Keratinocyte (primary cell): ENCODE data around the gene ADGRD1. TPM values are rescaled to one million over a fixed set of nuclear protein-coding genes. Genes with fewer than 3 reads are reported as not detected.

Experiments
- DNase-seq: peaks from one replicate; pipeline ENCODE4 v3.0.0-alpha.2; 2011; ENCODE audit warnings: low read depth, missing footprints, low spot score
- FAIRE-seq: peaks from 2 replicates; lab custom pipeline; 2011; peaks lifted over from hg19 to GRCh38; lab: Jason Lieb, UNC
- H2AFZ ChIP-seq: 2 replicates; pipeline ENCODE4 v1.6.0; 2012; ENCODE audit warnings: low read length, control low read depth, inconsistent platforms; ENCODE audit not compliant: control insufficient read depth
- H3K27ac ChIP-seq: 2 replicates; pipeline ENCODE4 v1.5.1; 2011; ENCODE audit warnings: low read length; ENCODE audit not compliant: control insufficient read depth, insufficient read depth
- H3K27me3 ChIP-seq: 3 replicates; pipeline ENCODE4 v1.6.0; 2011; ENCODE audit warnings: low read length; ENCODE audit not compliant: control insufficient read depth, insufficient read depth; ENCODE audit errors: extremely low read depth
- H3K36me3 ChIP-seq, 2 experiments: 2 replicates in 1 of 2; 3 replicates in 1 of 2; pipeline ENCODE4 v1.5.1; 2011; ENCODE audit warnings: low read length in 2 of 2, mild to moderate bottlenecking in 1 of 2; ENCODE audit not compliant: control insufficient read depth in 2 of 2, insufficient read depth in 2 of 2; ENCODE audit errors: extremely low read depth in 1 of 2
- H3K4me1 ChIP-seq: 3 replicates; pipeline ENCODE4 v1.5.1; 2011; ENCODE audit warnings: low read length; ENCODE audit not compliant: control insufficient read depth, insufficient read depth; ENCODE audit errors: extremely low read depth
- H3K4me2 ChIP-seq: 3 replicates; pipeline ENCODE4 v1.6.0; 2011; ENCODE audit warnings: low read depth, low read length; ENCODE audit not compliant: control insufficient read depth, insufficient read depth; ENCODE audit errors: extremely low read depth
- H3K4me3 ChIP-seq, 3 experiments: fragments of 200-600 bp in 1 of 3; sonication (generic) in 1 of 3; 2 replicates in 2 of 3; 3 replicates in 1 of 3; pipeline ENCODE4 v1.5.1; 2011 to 2016; ENCODE audit warnings: low read length in 3 of 3, mild to moderate bottlenecking in 3 of 3, control low read depth in 2 of 3, inconsistent platforms in 1 of 3, low read depth in 1 of 3, mixed read lengths in 1 of 3, mixed run types in 1 of 3, moderate library complexity in 1 of 3; ENCODE audit not compliant: control insufficient read depth in 2 of 3, insufficient read depth in 2 of 3; ENCODE audit errors: extremely low read depth in 1 of 3
- H3K79me2 ChIP-seq: 2 replicates; pipeline ENCODE4 v1.6.0; 2012; ENCODE audit warnings: low read length; ENCODE audit not compliant: control insufficient read depth, insufficient read depth
- H3K9ac ChIP-seq: 3 replicates; pipeline ENCODE4 v1.6.0; 2011; ENCODE audit warnings: low read length; ENCODE audit not compliant: control insufficient read depth, insufficient read depth; ENCODE audit errors: extremely low read depth
- H3K9me1 ChIP-seq: 3 replicates; pipeline ENCODE4 v1.6.0; 2011; ENCODE audit warnings: low read length; ENCODE audit not compliant: control insufficient read depth, insufficient read depth; ENCODE audit errors: extremely low read depth
- H3K9me3 ChIP-seq: 2 replicates; pipeline ENCODE4 v1.5.1; 2012; ENCODE audit warnings: low read depth, low read length; ENCODE audit not compliant: control insufficient read depth
- H4K20me1 ChIP-seq: 3 replicates; pipeline ENCODE4 v1.6.0; 2011; ENCODE audit warnings: low read length; ENCODE audit not compliant: control insufficient read depth, insufficient read depth; ENCODE audit errors: extremely low read depth
- CTCF ChIP-seq, 3 experiments: IDR thresholded peaks in 1 of 3; conservative IDR thresholded peaks in 1 of 3; optimal IDR thresholded peaks in 1 of 3; 2 replicates in 2 of 3; 3 replicates in 1 of 3; pipeline versions ENCODE3 to v1.5.1; 2011; ENCODE audit warnings: low read length in 3 of 3, mild to moderate bottlenecking in 3 of 3, moderate library complexity in 2 of 3, control low read depth in 1 of 3, inconsistent platforms in 1 of 3; ENCODE audit not compliant: insufficient read depth in 2 of 3; ENCODE audit errors: extremely low read depth in 1 of 3
- EZH2 ChIP-seq: IDR thresholded peaks from one replicate; pipeline ENCODE4 v1.6.1; 2012; ENCODE audit warnings: inconsistent platforms, mild to moderate bottlenecking, low read length, moderate library complexity
- dilution Hi-C: fragments of 300-500 bp; cut with MboI; formaldehyde crosslinking; loops from one replicate; pipeline ENCODE4 v1.7.0; 2020; ENCODE audit warnings: low sequenced_read_pairs; ENCODE audit not compliant: extremely low pct_ligation_motif_present
- polyA plus RNA-seq, 5 experiments: library from polyadenylated mRNA; depleted of rRNA in 3 of 5; stranded (reverse) in 3 of 5; stranded (forward) in 1 of 5; unstranded in 1 of 5; fragments of >200 nt; gene quantifications; 1 replicate in 1 of 5; 2 replicates in 3 of 5; 3 replicates in 1 of 5; pipeline versions ENCODE4 v1.2.1 to v1.2.3, GENCODE V29; 2011 to 2012; ENCODE audit warnings: missing spikeins in 2 of 5, low read depth in 1 of 5, low replicate concordance in 1 of 5

Gene ADGRD1
- polyA plus RNA-seq, 1 donor (not counting 4 experiments of a cell fraction or from before 2014, with no cell fraction given): not detected

GRCh38 chr12:130982565-130983225, 29.0 kb downstream of the ADGRD1 start:
- H3K4me2 ChIP-seq: no peak overlapping the region
- dilution Hi-C loops: no loop called here

GRCh38 chr12:130983328-130984017, 29.8 kb downstream of the ADGRD1 start:
- TF ChIP-seq EZH2 (no peak), CTCF (optimal IDR thresholded peaks at IDR 0.05 in 1 of 3, IDR thresholded peaks at IDR 0.05 in 1 of 3, conservative IDR thresholded peaks at IDR 0.05 in 1 of 3; ENCODE audit: extremely low read depth in 1 of 3, insufficient read depth in 2 of 3, low read length in 3 of 3) (no peak)
- H3K4me2 ChIP-seq: no peak overlapping the region
- no peak for FAIRE-seq
- H3K4me1 ChIP-seq: no peaks in the 10 kb centered on the region
- no peaks in the 10 kb centered on the region for H4K20me1 ChIP-seq
- dilution Hi-C loops: no loop called here
- no peak overlapping the region for H3K9ac ChIP-seq
- H3K27ac ChIP-seq: no peak overlapping the region
- H3K4me3 ChIP-seq: no peak overlapping the region
- H3K36me3 ChIP-seq: no peaks in the 10 kb centered on the region
- no peaks in the 10 kb centered on the region for H3K27me3 ChIP-seq
- DNase-seq: no peak
- H3K9me3 ChIP-seq: no peaks in the 10 kb centered on the region
- no peaks in the 10 kb centered on the region for H3K9me1 ChIP-seq
- H3K79me2 ChIP-seq: no peaks in the 10 kb centered on the region
- H2AFZ ChIP-seq: no peak overlapping the region

More at GRCh38 chr12:130982565-130983225, 29.0 kb downstream of the ADGRD1 start:
- no peak overlapping the region for H2AFZ ChIP-seq
- no peak for FAIRE-seq
- no peaks in the 10 kb centered on the region for H3K9me1 ChIP-seq
- H4K20me1 ChIP-seq: no peaks in the 10 kb centered on the region
- H3K9me3 ChIP-seq: no peaks in the 10 kb centered on the region
- TF ChIP-seq CTCF (optimal IDR thresholded peaks at IDR 0.05 in 1 of 3, IDR thresholded peaks at IDR 0.05 in 1 of 3, conservative IDR thresholded peaks at IDR 0.05 in 1 of 3; ENCODE audit: extremely low read depth in 1 of 3, insufficient read depth in 2 of 3, low read length in 3 of 3) (no peak), EZH2 (no peak)
- H3K27me3 ChIP-seq: no peaks in the 10 kb centered on the region
- no peak overlapping the region for H3K9ac ChIP-seq
- no peaks in the 10 kb centered on the region for H3K79me2 ChIP-seq
- no peaks in the 10 kb centered on the region for H3K4me1 ChIP-seq
- H3K36me3 ChIP-seq: no peaks in the 10 kb centered on the region
- H3K4me3 ChIP-seq: no peak overlapping the region
- H3K27ac ChIP-seq: no peak overlapping the region
- no peak for DNase-seq
